ENCODE results near the gene RTF1.

- no peak for TF ChIP-seq CTCF (IDR thresholded peaks at IDR 0.05)
- no peak for TF ChIP-seq POLR2A (IDR thresholded peaks at IDR 0.05)
- no peak for TF ChIP-seq EP300 (IDR thresholded peaks at IDR 0.05)
Observed at GRCh38 chr15:41504751-41505492, 88.0 kb downstream of the RTF1 start.
